GM21447 (cell line): Measurements from ENCODE around the gene JAZF1.

Experiments used
- ATAC-seq: cut with Tn5 transposase; IDR thresholded peaks from one replicate; pipeline ENCODE4 v1.9.1; 2021; ENCODE audit not compliant: unreplicated experiment

The JAZF1 gene

GRCh38 chr7:28112012-28112411, 68.6 kb downstream of the JAZF1 start:
- no peak for ATAC-seq

- no peak for ATAC-seq
Observed at GRCh38 chr7:28110427-28111012, 70.1 kb downstream of the JAZF1 start.

- ATAC-seq: no peak
Observed at GRCh38 chr7:28108747-28109146, 71.8 kb downstream of the JAZF1 start.

GRCh38 chr7:28107960-28108359, 72.6 kb downstream of the JAZF1 start:
- ATAC-seq: no peak

GRCh38 chr7:28106321-28106829, 74.2 kb downstream of the JAZF1 start:
- no peak for ATAC-seq

- ATAC-seq: no peak
Observed at GRCh38 chr7:28105234-28105633, 75.4 kb downstream of the JAZF1 start.

- no peak for ATAC-seq
Observed at GRCh38 chr7:28104811-28105210, 75.8 kb downstream of the JAZF1 start.

GRCh38 chr7:28104041-28104541, 76.5 kb downstream of the JAZF1 start:
- no peak for ATAC-seq

GRCh38 chr7:28102797-28103196, 77.8 kb downstream of the JAZF1 start:
- no peak for ATAC-seq

GRCh38 chr7:28096713-28097112, 83.9 kb downstream of the JAZF1 start:
- ATAC-seq: no peak

GRCh38 chr7:28095231-28095630, 85.4 kb downstream of the JAZF1 start:
- ATAC-seq: no peak

- ATAC-seq: no peak
Observed at GRCh38 chr7:28093623-28094232, 86.9 kb downstream of the JAZF1 start.

- no peak for ATAC-seq
Observed at GRCh38 chr7:28091190-28091589, 89.4 kb downstream of the JAZF1 start.

GRCh38 chr7:28088901-28089714, 91.5 kb downstream of the JAZF1 start:
- ATAC-seq: no peak

GRCh38 chr7:28088032-28088431, 92.6 kb downstream of the JAZF1 start:
- ATAC-seq: no peak

GRCh38 chr7:28086198-28086597, 94.4 kb downstream of the JAZF1 start:
- ATAC-seq: no peak

- ATAC-seq: no peak
Observed at GRCh38 chr7:28083998-28084985, 96.3 kb downstream of the JAZF1 start.

GRCh38 chr7:28083164-28083997, 97.2 kb downstream of the JAZF1 start:
- ATAC-seq: no peak

- ATAC-seq: no peak
Observed at GRCh38 chr7:28082071-28082470, 98.5 kb downstream of the JAZF1 start.

GRCh38 chr7:28081016-28081415, 99.6 kb downstream of the JAZF1 start:
- ATAC-seq: no peak
